Thymus (tissue), 11 donors: ENCODE data around the gene CDH22. TPM values are rescaled to one million over a fixed set of nuclear protein-coding genes. Genes with fewer than 3 reads are reported as not detected.

Source experiments
- DNase-seq, 9 donors: peaks; one replicate each; pipeline ENCODE4 v3.0.0-alpha.2; 2013; ENCODE audit warnings: low spot score in 9 of 9, low read depth in 6 of 9, missing footprints in 1 of 9
- H3K27ac ChIP-seq, 2 donors: one replicate each; pipeline ENCODE4 v1.5.1; 2013; ENCODE audit warnings: control low read depth in 1 of 2, low read depth in 1 of 2, low read length in 1 of 2, mild to moderate bottlenecking in 1 of 2, moderate library complexity in 1 of 2
- H3K27me3 ChIP-seq, 2 donors: one replicate each; pipeline ENCODE4 v1.5.1; 2013; ENCODE audit warnings: low read length in 1 of 2; ENCODE audit not compliant: control insufficient read depth in 2 of 2, insufficient read depth in 1 of 2
- H3K36me3 ChIP-seq, 2 donors: one replicate each; pipeline ENCODE4 v1.5.1; 2013; ENCODE audit warnings: low read length in 1 of 2, mild to moderate bottlenecking in 1 of 2, moderate library complexity in 1 of 2; ENCODE audit not compliant: control insufficient read depth in 2 of 2, insufficient read depth in 2 of 2
- H3K4me1 ChIP-seq, 2 donors: one replicate each; pipeline ENCODE4 v1.5.1; 2013; ENCODE audit warnings: low read length in 2 of 2; ENCODE audit not compliant: control insufficient read depth in 2 of 2, insufficient read depth in 2 of 2
- H3K4me3 ChIP-seq, 2 donors: one replicate each; pipeline ENCODE4 v1.5.1; 2013; ENCODE audit warnings: low read length in 2 of 2, control low read depth in 1 of 2, mild to moderate bottlenecking in 1 of 2
- H3K9me3 ChIP-seq, 2 donors: one replicate each; pipeline ENCODE4 v1.5.1; 2013; ENCODE audit warnings: low read length in 1 of 2, mild to moderate bottlenecking in 1 of 2; ENCODE audit not compliant: control insufficient read depth in 2 of 2, insufficient read depth in 1 of 2
- WGBS: extraction: QIAGEN DNeasy Blood & Tissue Kit; methylation state at CpG from one replicate; pipeline ENCODE4 v1.1.7; 2013; 5-methylcytosine and 5-hydroxymethylcytosine counted together
- polyA plus RNA-seq: library from polyadenylated mRNA; stranded (reverse); fragments of 200-250 nt; gene quantifications from one replicate; pipeline ENCODE4 v1.2.3, GENCODE V29; 2013
- total RNA-seq: library from RNA; stranded (reverse); fragments of 120-200 nt; gene quantifications from one replicate; pipeline ENCODE4 v1.2.4, GENCODE V29; 2013
- donor health status: healthy.

CDH22 gene
- total and polyA plus RNA-seq, 2 donors, result 0.05 to 0.11 TPM

- H3K27me3 ChIP-seq, result peaks cover 0 to 68% of the 10 kb centered on the region in 2 donors
- DNase-seq, result no peak
- no peak overlapping the region for H3K4me3 ChIP-seq
- 83% methylated on average over 8 of the region's 8 CpGs for WGBS
- peaks cover 0 to 1% of the 10 kb centered on the region in 2 donors for H3K9me3 ChIP-seq
- no peaks in the 10 kb centered on the region for H3K36me3 ChIP-seq
- no peak overlapping the region for H3K27ac ChIP-seq
- no peaks in the 10 kb centered on the region for H3K4me1 ChIP-seq
These were observed 25.1 kb upstream of the CDH22 start for GRCh38 chr20:46333161-46333991.

- WGBS, result 86% methylated on average over 12 of the region's 12 CpGs
- H3K27ac ChIP-seq, result no peak overlapping the region
- DNase-seq, result no peak
These were observed 24.3 kb upstream of the CDH22 start for GRCh38 chr20:46332373-46333160.

GRCh38 chr20:46331611-46332361 lies 23.5 kb upstream of the CDH22 start:
- no peaks in the 10 kb centered on the region for H3K36me3 ChIP-seq
- H3K27me3 ChIP-seq, result peaks cover 0 to 64% of the 10 kb centered on the region in 2 donors
- H3K27ac ChIP-seq, result no peak overlapping the region
- peaks cover 0 to 1% of the 10 kb centered on the region in 2 donors for H3K9me3 ChIP-seq
- no peak overlapping the region for H3K4me3 ChIP-seq
- 90% methylated on average over 13 of the region's 13 CpGs for WGBS
- no peaks in the 10 kb centered on the region for H3K4me1 ChIP-seq
- DNase-seq, result no peak

More at GRCh38 chr20:46332373-46333160, 24.3 kb upstream of the CDH22 start:
- Histone ChIP-seq H3K4me1 (no peaks in the 10 kb centered on the region), H3K9me3 (peaks cover 0 to 1% of the 10 kb centered on the region in 2 donors), H3K27me3 (peaks cover 0 to 65% of the 10 kb centered on the region in 2 donors), H3K4me3 (no peak overlapping the region), H3K36me3 (no peaks in the 10 kb centered on the region)

GRCh38 chr20:46330831-46331371 lies 22.6 kb upstream of the CDH22 start:
- 93% methylated on average over 13 of the region's 13 CpGs for WGBS
- Histone ChIP-seq H3K27me3 (peaks cover 0 to 67% of the 10 kb centered on the region in 2 donors), H3K4me1 (no peaks in the 10 kb centered on the region), H3K27ac (no peak overlapping the region), H3K4me3 (no peak overlapping the region), H3K36me3 (no peaks in the 10 kb centered on the region), H3K9me3 (peaks cover 0 to 1% of the 10 kb centered on the region in 2 donors)
- no peak for DNase-seq

GRCh38 chr20:46330072-46330763 lies 21.9 kb upstream of the CDH22 start:
- Histone ChIP-seq H3K27ac (no peak overlapping the region), H3K27me3 (peaks cover 0 to 67% of the 10 kb centered on the region in 2 donors), H3K36me3 (no peaks in the 10 kb centered on the region), H3K4me3 (no peak overlapping the region), H3K9me3 (peaks cover 0 to 1% of the 10 kb centered on the region in 2 donors), H3K4me1 (no peaks in the 10 kb centered on the region)
- no peak for DNase-seq
- WGBS, result 54% methylated on average over 13 of the region's 13 CpGs

GRCh38 chr20:46328200-46328882 lies 20.0 kb upstream of the CDH22 start:
- Histone ChIP-seq H3K27ac (no peak overlapping the region), H3K9me3 (peaks cover 0 to 1% of the 10 kb centered on the region in 2 donors), H3K4me1 (no peaks in the 10 kb centered on the region), H3K4me3 (no peak overlapping the region), H3K27me3 (peaks cover 0 to 57% of the 10 kb centered on the region in 2 donors), H3K36me3 (no peaks in the 10 kb centered on the region)
- WGBS, result 89% methylated on average over 16 of the region's 16 CpGs
- DNase-seq, result no peak

GRCh38 chr20:46327557-46327956 lies 19.3 kb upstream of the CDH22 start:
- Histone ChIP-seq H3K9me3 (peaks cover 0 to 1% of the 10 kb centered on the region in 2 donors), H3K27me3 (peaks cover 0 to 49% of the 10 kb centered on the region in 2 donors), H3K27ac (no peak overlapping the region), H3K36me3 (no peaks in the 10 kb centered on the region), H3K4me1 (no peaks in the 10 kb centered on the region), H3K4me3 (no peak overlapping the region)
- 97% methylated on average over 6 of the region's 6 CpGs for WGBS
- no peak for DNase-seq

GRCh38 chr20:46325789-46326188 lies 17.5 kb upstream of the CDH22 start:
- DNase-seq, result no peak
- no peaks in the 10 kb centered on the region for H3K4me1 ChIP-seq
- 83% methylated on average over 1 of the region's 1 CpG for WGBS
- H3K36me3 ChIP-seq, result no peaks in the 10 kb centered on the region
- no peak overlapping the region for H3K27ac ChIP-seq
- H3K4me3 ChIP-seq, result no peak overlapping the region
- H3K9me3 ChIP-seq, result no peaks in the 10 kb centered on the region
- peaks cover 0 to 44% of the 10 kb centered on the region in 2 donors for H3K27me3 ChIP-seq
